ENCODE measurements around the gene ABCA1.
A peak's percentile ranks its signal among the peaks of the same experiment; 100 is the strongest.
"Not testable (repeated sequence)": the region's sequence is repeated elsewhere in the genome, so short reads cannot be mapped to it uniquely, and the experiment has no call there.

The ABCA1 gene

GRCh38 chr9:104944356-104944755, 16.4 kb upstream of the ABCA1 start:
- no peak for DNase-seq (ENCODE audit: low spot score)

DNA sequence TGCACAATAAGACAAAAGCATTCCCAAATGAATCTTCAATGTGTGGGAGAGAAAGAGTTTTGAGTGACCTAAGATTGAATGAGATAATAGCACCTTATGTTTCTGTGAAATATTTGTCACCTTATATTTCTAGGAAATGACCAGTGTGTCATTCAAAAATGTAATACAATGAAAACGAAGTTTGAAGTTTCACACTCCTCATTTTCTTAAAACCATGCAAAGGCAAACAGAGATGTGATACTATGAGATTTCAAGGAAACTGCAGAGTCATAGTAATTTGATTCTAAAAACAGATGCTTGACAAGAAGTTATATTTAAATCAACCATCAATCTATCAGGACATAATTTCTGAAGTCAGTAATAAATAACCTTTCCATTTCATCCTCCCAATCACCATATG, 13.6 kb upstream of the ABCA1 start:
- DNase-seq (ENCODE audit: low spot score): no peak

- DNase-seq (ENCODE audit: low spot score): no peak
These were observed 8.3 kb upstream of the ABCA1 start for GRCh38 chr9:104936291-104936690.

DNA sequence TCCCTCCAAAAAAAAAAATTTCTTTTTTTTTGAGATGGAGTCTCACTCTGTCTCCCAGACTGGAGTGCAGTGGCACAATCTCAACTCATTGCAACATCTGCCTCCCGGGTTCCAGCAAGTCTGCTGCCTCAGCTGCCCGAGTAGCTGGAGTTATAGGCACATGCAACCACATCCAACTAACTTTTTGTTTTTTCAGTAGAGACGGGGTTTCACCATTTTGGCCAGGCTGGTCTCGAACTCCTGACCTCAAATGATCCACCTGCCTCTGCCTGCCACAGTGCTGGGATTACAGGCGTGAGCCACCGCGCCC, 7.5 kb upstream of the ABCA1 start:
- not testable (repeated sequence) for DNase-seq (ENCODE audit: low spot score)

- no peak for DNase-seq (ENCODE audit: low spot score)
These were observed 6.9 kb upstream of the ABCA1 start for GRCh38 chr9:104934691-104935500.

DNA sequence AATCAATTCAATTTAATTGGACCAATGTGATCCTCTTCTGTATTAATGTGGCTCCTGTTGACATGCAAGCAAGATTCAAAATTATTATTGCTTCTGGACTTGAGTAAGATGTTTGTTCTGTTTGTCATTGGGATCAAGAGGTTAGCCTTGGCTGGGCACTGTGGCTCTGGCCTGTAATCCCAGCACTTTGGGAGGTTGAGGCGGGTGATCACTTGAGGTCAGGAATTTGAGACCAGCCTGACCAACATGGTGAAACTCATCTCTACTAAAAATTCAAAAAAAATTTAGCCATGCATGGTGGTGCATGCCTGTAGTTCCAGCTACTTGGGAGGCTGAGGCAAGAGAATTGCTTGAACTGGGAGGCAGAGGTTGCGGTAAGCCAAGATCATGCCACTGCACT, 5.1 kb upstream of the ABCA1 start:
- not testable (repeated sequence) for DNase-seq (ENCODE audit: low spot score)

DNA sequence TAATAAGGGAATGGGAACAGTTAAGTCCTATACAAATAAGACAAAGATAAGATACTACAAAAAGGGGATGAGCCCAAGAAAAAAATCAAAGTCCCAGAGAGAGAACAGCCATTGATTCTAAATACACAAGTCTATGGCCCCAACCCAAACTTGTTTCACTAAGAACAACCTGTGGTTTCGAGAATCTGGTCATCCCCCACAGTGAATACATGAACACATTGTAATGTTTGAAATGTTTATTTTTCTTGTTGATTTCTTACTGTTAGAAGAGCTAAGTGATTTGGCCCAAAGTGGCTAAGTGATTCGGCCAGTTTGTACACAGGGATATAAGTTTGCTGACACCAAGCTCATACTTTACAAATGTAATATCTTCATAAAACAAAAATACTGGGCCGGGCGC, 3.3 kb upstream of the ABCA1 start:
- DNase-seq (ENCODE audit: low spot score): no peak

DNA sequence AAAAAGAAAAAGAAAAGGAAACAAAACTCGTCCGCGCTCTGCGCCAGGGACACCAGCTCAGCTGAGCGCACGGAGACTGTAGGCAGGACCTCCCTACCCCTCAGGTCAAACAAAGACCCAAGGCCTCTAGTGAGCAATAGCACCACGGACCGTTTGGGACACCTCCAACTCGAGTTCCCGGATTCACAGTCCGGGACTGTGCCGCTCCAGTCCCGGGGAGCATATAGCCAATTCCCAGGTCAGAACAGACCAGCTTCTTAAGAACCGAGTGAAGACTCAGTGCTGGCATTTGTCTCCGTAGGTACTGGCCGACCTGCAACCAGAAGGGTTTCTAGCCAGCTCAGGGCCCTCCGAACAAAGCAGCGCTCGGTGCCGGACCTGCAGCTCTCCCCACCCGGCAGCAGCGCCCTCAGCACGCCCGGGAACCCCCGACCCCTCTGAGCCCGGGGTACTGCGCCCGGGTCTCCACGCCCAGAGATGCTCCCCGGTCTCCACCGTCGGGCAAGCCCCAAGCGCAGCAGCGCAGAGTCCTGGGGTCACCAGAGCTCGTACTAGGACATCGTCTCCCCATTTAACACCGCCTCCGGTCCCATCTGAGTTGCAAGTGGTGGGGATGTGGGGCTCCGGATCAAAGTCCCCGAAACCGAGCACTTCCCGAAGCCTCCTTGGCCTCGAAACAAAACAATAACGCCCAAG, 591 bp downstream of the ABCA1 start:
- DNase-seq (ENCODE audit: low spot score): peak; percentile 32

GRCh38 chr9:104923740-104924139, 4.2 kb downstream of the ABCA1 start:
- DNase-seq (ENCODE audit: low spot score): no peak

DNA sequence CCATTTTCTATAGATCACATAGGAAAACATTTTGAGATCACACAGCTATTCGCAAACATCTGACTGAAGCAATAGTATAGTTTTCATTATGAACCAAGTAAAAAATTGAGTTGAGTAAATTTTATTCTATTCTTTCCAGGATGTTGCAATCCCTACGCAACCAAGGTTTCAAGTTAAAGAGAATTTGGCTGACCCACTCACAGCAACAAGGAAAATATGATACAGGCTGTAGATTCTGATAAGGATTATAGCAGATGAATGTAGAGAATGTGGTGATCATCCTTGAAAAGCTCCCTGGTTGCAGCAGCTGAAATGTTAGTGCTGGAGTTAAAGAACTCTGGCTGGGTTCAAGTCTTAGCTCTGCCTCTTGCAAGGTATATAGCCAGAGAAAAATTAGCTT, 4.7 kb downstream of the ABCA1 start:
- DNase-seq (ENCODE audit: low spot score): no peak

DNA sequence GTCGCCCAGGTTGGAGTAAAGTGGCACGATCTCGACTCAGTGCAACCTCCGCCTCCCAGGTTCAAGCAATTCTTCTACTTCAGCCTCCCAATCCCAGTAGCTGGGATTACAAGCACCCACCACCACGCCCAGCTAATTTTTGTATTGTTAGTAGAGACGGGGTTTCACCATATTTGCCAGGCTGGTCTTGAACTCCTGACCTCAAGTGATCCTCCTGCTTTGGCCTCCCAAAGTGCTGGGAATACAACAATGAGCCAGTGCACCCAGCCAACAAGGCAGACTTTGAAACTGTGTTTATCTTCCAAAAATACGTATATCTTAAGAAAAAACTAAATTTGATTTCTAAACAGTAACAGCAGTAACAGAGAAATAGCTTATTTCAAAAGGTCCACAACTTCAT, 5.2 kb downstream of the ABCA1 start:
- not testable (repeated sequence) for DNase-seq (ENCODE audit: low spot score)

DNA sequence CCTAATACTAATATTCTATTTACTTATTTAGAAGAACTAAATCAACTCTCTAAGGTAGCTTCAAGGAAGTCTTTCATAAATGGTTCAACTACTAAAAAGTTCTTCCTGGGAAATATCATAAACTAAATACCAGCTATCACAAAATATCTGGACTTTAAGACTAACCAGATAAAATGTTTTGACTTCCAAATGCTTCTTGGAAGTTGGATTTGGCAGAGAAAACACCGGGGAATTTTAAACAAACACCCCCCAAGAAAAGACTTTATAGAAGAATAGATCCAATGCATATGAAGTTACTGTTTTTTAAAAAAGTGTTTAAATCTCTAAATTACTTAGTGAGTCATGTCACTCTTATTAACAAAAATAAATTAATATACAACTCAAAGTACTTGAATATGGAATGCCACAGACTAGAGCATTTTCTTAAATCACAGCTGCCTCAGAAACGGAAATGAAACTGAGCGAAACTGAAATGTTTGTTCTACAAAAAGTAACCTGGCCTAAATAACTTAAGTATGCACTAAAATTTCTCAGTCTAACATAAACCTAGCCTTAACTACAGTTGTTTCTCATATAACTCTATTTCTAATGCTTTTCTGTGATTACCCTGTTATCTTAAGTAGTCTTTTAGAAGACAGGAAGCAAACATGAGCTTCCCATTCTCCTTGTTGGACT, 6.8 kb downstream of the ABCA1 start:
- no peak for DNase-seq (ENCODE audit: low spot score)

- DNase-seq (ENCODE audit: low spot score): no peak
These were observed 12.2 kb downstream of the ABCA1 start for GRCh38 chr9:104915753-104916152.

DNA sequence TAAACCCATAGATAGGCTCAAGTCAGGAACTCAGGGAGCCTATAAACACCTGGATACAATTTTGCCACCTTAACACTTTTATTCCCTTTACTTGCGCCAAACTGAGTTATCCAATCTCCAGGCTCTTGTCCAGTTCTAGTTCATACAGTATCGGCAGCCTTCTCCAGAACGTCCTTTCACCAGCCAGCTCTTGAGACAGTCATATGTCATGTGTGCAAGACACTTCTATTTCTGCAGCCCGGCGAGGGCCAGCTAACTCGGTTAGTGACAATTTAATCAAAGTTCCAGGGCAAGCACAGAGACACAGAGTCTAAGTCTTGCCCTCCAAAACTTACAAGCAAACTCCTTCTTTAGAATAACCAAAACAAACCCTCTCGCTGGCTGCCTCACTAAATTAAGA, 12.9 kb downstream of the ABCA1 start:
- no peak for DNase-seq (ENCODE audit: low spot score)

DNA sequence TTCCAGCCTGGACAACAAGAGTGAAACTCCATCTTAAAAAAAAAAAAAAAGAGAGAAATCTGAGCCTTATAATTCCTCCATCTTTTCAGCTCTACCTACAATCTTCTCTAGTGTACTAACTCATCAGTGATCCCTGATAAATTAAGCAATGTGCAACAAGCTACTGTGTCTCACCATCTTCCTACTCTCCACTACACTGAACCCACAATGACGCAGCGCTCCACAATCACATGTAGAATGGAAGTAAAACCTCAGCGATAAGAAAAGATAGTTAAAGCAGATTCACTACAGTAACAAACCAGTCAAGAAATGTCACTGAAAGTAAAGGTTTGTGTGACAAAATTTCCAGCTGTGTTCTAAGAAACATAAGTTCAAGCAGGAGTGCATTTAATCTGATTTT, 13.5 kb downstream of the ABCA1 start:
- no peak for DNase-seq (ENCODE audit: low spot score)

GRCh38 chr9:104912606-104913005, 15.3 kb downstream of the ABCA1 start:
- no peak for DNase-seq (ENCODE audit: low spot score)

- no peak for DNase-seq (ENCODE audit: low spot score)
These were observed 16.8 kb downstream of the ABCA1 start for GRCh38 chr9:104911032-104911607.

DNA sequence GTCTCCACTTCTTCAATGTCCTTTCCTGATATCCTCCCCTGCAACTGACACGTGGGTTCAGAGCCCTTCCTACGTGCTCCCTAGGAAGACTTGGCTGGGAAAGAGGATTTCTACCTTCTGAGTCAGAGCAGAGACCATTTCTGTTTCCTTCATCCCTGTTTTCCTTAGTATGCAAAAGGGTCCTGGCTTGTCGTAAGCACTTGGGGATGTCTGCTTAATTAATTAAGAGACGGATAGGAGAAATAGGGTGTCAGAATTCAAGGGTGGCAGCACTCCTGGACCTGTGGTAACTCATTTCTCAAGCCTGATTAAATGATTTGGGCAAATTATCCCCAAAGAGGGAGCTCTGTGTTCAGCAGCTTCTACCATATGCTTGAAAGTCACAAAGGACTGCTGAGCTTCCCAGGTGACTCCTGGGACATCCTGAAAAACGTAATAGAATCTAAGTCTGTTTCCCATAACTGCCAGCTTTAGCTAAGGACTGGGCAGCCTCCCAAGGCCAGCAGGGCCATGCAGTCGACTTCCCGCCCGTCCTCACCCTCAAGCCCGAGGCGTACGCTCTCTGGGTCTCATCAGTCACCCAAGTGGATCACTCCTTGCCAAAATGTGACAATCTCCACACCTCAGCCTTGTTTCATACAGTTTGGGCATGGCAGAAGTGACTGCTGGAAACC, 20.5 kb downstream of the ABCA1 start:
- no peak for DNase-seq (ENCODE audit: low spot score)

DNA sequence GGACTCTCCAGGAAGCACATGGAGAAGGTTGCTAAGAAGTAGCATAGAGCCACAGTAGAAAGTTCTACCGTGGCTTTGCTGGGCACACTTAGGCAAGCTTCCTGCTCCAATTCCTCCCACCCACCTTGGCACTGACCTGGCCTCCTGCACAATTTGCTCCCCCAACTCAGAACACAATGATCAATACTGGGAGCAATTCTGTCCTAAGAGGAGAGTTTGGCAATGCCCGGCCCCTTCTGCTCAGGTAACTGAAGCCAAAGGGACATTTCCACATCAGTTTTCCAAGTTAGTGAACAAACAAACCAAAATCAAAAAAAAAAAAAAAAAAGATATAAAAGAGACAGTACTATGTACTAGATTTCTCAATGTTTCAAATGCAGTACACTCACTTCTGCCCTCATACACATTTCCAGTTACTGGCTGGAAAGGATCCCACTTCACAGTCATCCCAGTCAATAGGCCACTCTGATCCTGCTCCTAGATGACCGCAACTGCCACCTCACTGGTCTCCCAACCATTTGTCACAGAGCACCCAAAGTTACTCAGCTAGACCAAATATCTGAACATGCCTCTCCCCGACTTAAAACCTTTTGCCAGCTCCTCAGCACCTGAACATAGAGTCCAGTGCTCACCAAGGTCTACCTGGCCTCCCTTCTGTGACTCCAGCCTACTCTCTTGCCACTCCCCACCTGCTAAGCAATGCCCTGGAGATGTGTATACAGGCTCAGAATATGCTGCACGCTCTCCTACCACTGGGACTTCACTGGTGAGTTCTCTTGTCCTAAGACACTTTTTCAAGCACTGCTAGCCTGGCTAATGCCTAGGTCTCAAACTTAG, 21.3 kb downstream of the ABCA1 start:
- DNase-seq (ENCODE audit: low spot score): no peak

GRCh38 chr9:104905931-104906330, 22.0 kb downstream of the ABCA1 start:
- no peak for DNase-seq (ENCODE audit: low spot score)

GRCh38 chr9:104905153-104905901, 22.6 kb downstream of the ABCA1 start:
- DNase-seq (ENCODE audit: low spot score): no peak
